ENCODE results near the gene PPM1E. TPM values are rescaled to one million over a fixed set of nuclear protein-coding genes. Genes with fewer than 3 reads are reported as not detected.

Gene PPM1E
- total RNA-seq, 1 donor from 2014 or later, result 0.26 TPM

DNA sequence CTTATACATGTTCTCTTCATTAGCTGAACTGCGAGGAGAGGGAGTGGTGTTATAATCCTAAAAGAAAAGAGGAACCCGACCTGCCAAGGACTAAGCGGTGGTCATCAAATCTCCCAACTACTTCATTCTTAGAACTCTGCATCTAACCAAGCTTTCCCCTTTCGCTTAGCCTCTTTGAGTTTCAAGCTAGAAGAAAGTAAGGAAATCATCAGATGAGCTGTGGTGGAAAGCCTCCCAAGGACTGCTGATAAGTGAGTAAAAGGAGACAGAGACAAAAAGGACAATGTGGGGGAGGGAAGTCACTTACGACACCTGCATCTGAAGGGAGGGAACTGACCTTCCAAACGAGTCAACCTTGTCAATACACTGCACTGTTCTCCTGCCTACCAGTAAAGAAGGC lies 229.7 kb downstream of the PPM1E start:
- Mint-ChIP-seq H3K4me3 (ENCODE audit: unreplicated experiment) (no peak overlapping the region), H3K36me3 (ENCODE audit: low read depth, unreplicated experiment) (no peaks in the 10 kb centered on the region), H3K27me3 (ENCODE audit: unreplicated experiment) (no peaks in the 10 kb centered on the region), H3K27ac (ENCODE audit: unreplicated experiment) (no peak overlapping the region), H3K9me3 (ENCODE audit: unreplicated experiment) (no peaks in the 10 kb centered on the region), H3K4me1 (ENCODE audit: unreplicated experiment) (no peaks in the 10 kb centered on the region)
- TF ChIP-seq, protein P1, sequence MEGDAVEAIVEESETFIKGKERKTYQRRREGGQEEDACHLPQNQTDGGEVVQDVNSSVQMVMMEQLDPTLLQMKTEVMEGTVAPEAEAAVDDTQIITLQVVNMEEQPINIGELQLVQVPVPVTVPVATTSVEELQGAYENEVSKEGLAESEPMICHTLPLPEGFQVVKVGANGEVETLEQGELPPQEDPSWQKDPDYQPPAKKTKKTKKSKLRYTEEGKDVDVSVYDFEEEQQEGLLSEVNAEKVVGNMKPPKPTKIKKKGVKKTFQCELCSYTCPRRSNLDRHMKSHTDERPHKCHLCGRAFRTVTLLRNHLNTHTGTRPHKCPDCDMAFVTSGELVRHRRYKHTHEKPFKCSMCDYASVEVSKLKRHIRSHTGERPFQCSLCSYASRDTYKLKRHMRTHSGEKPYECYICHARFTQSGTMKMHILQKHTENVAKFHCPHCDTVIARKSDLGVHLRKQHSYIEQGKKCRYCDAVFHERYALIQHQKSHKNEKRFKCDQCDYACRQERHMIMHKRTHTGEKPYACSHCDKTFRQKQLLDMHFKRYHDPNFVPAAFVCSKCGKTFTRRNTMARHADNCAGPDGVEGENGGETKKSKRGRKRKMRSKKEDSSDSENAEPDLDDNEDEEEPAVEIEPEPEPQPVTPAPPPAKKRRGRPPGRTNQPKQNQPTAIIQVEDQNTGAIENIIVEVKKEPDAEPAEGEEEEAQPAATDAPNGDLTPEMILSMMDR (IDR thresholded peaks at IDR 0.05; ENCODE audit: unreplicated experiment), result no peak
- DNase-seq (ENCODE audit: low spot score), result no peak

DNA sequence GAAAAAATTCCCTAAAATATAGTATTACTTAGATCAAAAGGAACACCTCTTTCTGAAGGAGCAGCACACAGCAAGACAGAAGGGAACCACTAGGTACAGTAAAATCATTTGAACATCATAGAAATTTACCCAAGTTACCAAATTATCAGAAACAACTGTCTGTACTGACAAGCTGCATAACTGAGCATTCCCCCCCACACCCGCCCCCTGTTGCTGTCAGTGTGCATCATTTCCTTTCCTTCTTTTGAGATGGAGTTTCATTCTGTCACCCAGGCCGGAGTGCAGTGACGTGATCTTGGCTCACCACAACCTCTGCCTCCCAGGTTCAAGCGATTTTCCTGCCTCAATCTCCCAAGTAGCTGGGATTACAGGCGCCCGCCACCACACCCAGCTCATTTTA lies 230.3 kb downstream of the PPM1E start:
- no peaks in the 10 kb centered on the region for H3K4me1 Mint-ChIP-seq (ENCODE audit: unreplicated experiment)
- TF ChIP-seq, protein P1 (IDR thresholded peaks at IDR 0.05; ENCODE audit: unreplicated experiment), result no peak
- H3K9me3 Mint-ChIP-seq (ENCODE audit: unreplicated experiment), result no peaks in the 10 kb centered on the region
- H3K27ac Mint-ChIP-seq (ENCODE audit: unreplicated experiment), result no peak overlapping the region
- DNase-seq (ENCODE audit: low spot score), result no peak
- H3K4me3 Mint-ChIP-seq (ENCODE audit: unreplicated experiment), result no peak overlapping the region
- H3K27me3 Mint-ChIP-seq (ENCODE audit: unreplicated experiment), result no peaks in the 10 kb centered on the region
- H3K36me3 Mint-ChIP-seq (ENCODE audit: low read depth, unreplicated experiment), result no peaks in the 10 kb centered on the region

DNA sequence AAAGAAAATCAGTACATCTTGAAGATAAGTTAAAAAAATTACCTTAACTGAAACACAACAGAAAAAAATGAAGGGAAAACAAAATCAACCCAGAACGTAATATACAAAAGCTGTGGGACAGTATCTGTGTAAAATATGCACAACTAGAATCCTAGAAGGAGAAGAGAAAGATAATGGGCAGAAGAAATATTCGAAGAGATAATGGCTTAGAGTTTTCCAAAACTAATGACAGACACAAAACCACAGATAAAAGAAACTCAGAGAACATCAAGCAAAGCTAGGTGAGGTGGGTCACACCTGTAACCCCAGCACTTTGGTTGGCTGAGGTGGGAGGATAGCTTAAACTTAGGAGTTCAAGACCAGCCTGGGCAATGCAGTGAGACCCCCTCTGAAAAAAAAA lies 234.0 kb downstream of the PPM1E start:
- H3K4me1 Mint-ChIP-seq (ENCODE audit: unreplicated experiment), result no peaks in the 10 kb centered on the region
- no peak overlapping the region for H3K27ac Mint-ChIP-seq (ENCODE audit: unreplicated experiment)
- TF ChIP-seq, protein P1 (IDR thresholded peaks at IDR 0.05; ENCODE audit: unreplicated experiment), result no peak
- H3K36me3 Mint-ChIP-seq (ENCODE audit: low read depth, unreplicated experiment), result no peaks in the 10 kb centered on the region
- H3K9me3 Mint-ChIP-seq (ENCODE audit: unreplicated experiment), result no peaks in the 10 kb centered on the region
- H3K4me3 Mint-ChIP-seq (ENCODE audit: unreplicated experiment), result no peak overlapping the region
- no peaks in the 10 kb centered on the region for H3K27me3 Mint-ChIP-seq (ENCODE audit: unreplicated experiment)
- no peak for DNase-seq (ENCODE audit: low spot score)

DNA sequence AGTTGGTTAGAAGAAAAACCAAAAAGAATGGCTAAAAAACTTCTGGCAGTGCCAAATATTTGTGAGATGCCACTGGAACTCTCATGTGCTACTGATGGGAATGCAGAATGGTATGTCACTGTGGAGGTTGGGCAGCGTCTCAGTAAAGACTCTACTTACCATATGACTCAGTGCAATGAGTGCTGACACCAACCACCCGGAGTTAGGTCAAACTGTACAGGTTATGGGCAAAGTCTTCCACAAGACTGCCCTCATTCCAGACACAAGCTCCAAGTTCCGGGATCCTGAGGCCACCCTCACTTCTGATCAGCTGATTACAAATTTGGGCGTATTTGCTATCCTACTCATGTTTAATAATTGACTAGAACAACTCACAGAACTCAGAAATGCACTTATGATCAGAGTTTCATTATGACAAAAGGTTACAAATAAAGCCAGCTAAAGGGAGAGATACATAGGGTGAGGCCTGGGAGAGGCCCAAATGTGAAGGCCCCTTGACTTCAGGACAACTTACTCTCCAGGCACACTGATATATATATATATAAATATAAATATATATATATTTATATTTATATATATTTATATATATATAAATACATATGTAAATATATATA lies 236.2 kb downstream of the PPM1E start:
- no peaks in the 10 kb centered on the region for H3K4me1 Mint-ChIP-seq (ENCODE audit: unreplicated experiment)
- DNase-seq (ENCODE audit: low spot score), result no peak
- no peaks in the 10 kb centered on the region for H3K9me3 Mint-ChIP-seq (ENCODE audit: unreplicated experiment)
- no peaks in the 10 kb centered on the region for H3K27me3 Mint-ChIP-seq (ENCODE audit: unreplicated experiment)
- H3K27ac Mint-ChIP-seq (ENCODE audit: unreplicated experiment), result no peak overlapping the region
- H3K36me3 Mint-ChIP-seq (ENCODE audit: low read depth, unreplicated experiment), result no peaks in the 10 kb centered on the region
- no peak overlapping the region for H3K4me3 Mint-ChIP-seq (ENCODE audit: unreplicated experiment)
- TF ChIP-seq, protein P1 (IDR thresholded peaks at IDR 0.05; ENCODE audit: unreplicated experiment), result no peak

DNA sequence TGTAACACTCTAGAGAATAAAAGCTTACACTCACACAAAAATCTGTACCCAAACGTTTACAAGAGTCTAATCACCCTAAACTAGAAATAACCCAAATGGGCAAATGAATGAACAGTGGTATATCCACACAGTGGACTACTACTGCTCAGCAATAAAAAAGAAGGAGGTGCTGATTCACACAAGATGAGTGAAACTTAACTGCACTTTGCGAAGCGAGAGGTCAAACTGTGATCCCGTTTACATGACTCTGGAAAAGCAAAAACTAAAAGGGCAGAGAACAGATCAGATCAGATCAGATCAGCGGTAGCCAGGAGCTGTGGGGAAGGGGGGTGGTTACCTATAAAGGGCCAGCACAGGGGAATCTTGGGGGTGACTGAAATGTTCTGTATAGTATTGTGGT lies 237.7 kb downstream of the PPM1E start:
- peaks cover 4% of the 10 kb centered on the region for H3K36me3 Mint-ChIP-seq (ENCODE audit: low read depth, unreplicated experiment)
- no peak overlapping the region for H3K4me3 Mint-ChIP-seq (ENCODE audit: unreplicated experiment)
- TF ChIP-seq, protein P1 (IDR thresholded peaks at IDR 0.05; ENCODE audit: unreplicated experiment), result no peak
- no peaks in the 10 kb centered on the region for H3K9me3 Mint-ChIP-seq (ENCODE audit: unreplicated experiment)
- no peak overlapping the region for H3K27ac Mint-ChIP-seq (ENCODE audit: unreplicated experiment)
- DNase-seq (ENCODE audit: low spot score), result no peak
- no peaks in the 10 kb centered on the region for H3K27me3 Mint-ChIP-seq (ENCODE audit: unreplicated experiment)
- no peaks in the 10 kb centered on the region for H3K4me1 Mint-ChIP-seq (ENCODE audit: unreplicated experiment)
